SK-N-SH treated with all-trans-retinoic acid at 6 μM for 48 hours (cell line): ENCODE data around the gene ARRDC5.
"Not testable (repeated sequence)": the region's sequence is repeated elsewhere in the genome, so short reads cannot be mapped to it uniquely, and the experiment has no call there.

ENCODE experiments used
- ATAC-seq: fragments of 200-7000 bp; cut with Tn5 transposase; 3 replicates; pipeline ENCODE4 v1.9.1; 2020; ENCODE audit warnings: mild to moderate bottlenecking, moderate library complexity
- ARNTL ChIP-seq: fragments of 450-650 bp; formaldehyde crosslinking; IDR thresholded peaks from 2 replicates; pipeline ENCODE4 v1.5.0; 2020; ENCODE audit warnings: low read depth, mild to moderate bottlenecking, moderate library complexity, borderline replicate concordance
- BACH2 ChIP-seq: fragments of 250-450 bp; sonication (Bioruptor Pico); IDR thresholded peaks from 2 replicates; pipeline ENCODE4 v1.9.0; 2021; ENCODE audit warnings: mild to moderate bottlenecking, borderline replicate concordance
- CSDC2 ChIP-seq: fragments of 250-450 bp; sonication (Bioruptor Pico); IDR thresholded peaks from 2 replicates; pipeline ENCODE4 v1.5.0; 2020; ENCODE audit warnings: mild to moderate bottlenecking, moderate library complexity
- ESRRG ChIP-seq: fragments of 250-450 bp; sonication (Bioruptor Pico); IDR thresholded peaks from 2 replicates; pipeline ENCODE4 v1.6.1; 2021; ENCODE audit warnings: mild to moderate bottlenecking
- GLIS3 ChIP-seq: fragments of 250-450 bp; sonication (Bioruptor Pico); IDR thresholded peaks from 2 replicates; pipeline ENCODE4 v1.5.0; 2020; ENCODE audit warnings: mild to moderate bottlenecking, moderate library complexity
- OSR1 ChIP-seq: fragments of 250-450 bp; sonication (Bioruptor Pico); IDR thresholded peaks from 2 replicates; pipeline ENCODE4 v1.8.0; 2022; ENCODE audit warnings: moderate library complexity, mild to moderate bottlenecking, inconsistent platforms
- PATZ1 ChIP-seq: fragments of 250-450 bp; sonication (Bioruptor Pico); IDR thresholded peaks from 2 replicates; pipeline ENCODE4 v1.8.0; 2020; ENCODE audit warnings: mild to moderate bottlenecking, moderate library complexity, borderline replicate concordance
- POU6F1 ChIP-seq: fragments of 250-450 bp; sonication (Bioruptor Pico); IDR thresholded peaks from 2 replicates; pipeline ENCODE4 v1.8.0; 2021; ENCODE audit warnings: low read depth, mild to moderate bottlenecking, moderate library complexity, borderline replicate concordance
- PPARA ChIP-seq: fragments of 250-450 bp; sonication (Bioruptor Pico); IDR thresholded peaks from 2 replicates; pipeline ENCODE4 v1.5.0; 2020; ENCODE audit warnings: mild to moderate bottlenecking, borderline replicate concordance
- SNAI2 ChIP-seq: fragments of 250-450 bp; sonication (Bioruptor Pico); IDR thresholded peaks from 2 replicates; pipeline ENCODE4 v1.5.0; 2020; ENCODE audit warnings: mild to moderate bottlenecking, moderate library complexity
- TCF4 ChIP-seq: fragments of 250-450 bp; sonication (Bioruptor Pico); IDR thresholded peaks from 2 replicates; pipeline ENCODE4 v1.8.0; 2021; ENCODE audit warnings: mild to moderate bottlenecking, moderate library complexity, borderline replicate concordance
- TOX ChIP-seq: fragments of 250-450 bp; sonication (Bioruptor Pico); IDR thresholded peaks from 2 replicates; pipeline ENCODE4 v1.8.0; 2021; ENCODE audit warnings: mild to moderate bottlenecking, moderate library complexity, borderline replicate concordance
- TSHZ2 ChIP-seq: fragments of 250-450 bp; sonication (Bioruptor Pico); IDR thresholded peaks from 2 replicates; pipeline ENCODE4 v1.5.0; 2020; ENCODE audit warnings: mild to moderate bottlenecking, moderate library complexity
- ZNF565 ChIP-seq: fragments of 450-650 bp; formaldehyde crosslinking; conservative IDR thresholded peaks from 2 replicates; pipeline ENCODE4 v1.5.0; 2020; ENCODE audit warnings: low read depth, mild to moderate bottlenecking, moderate library complexity
- ZNF70 ChIP-seq: fragments of 450-650 bp; formaldehyde crosslinking; IDR thresholded peaks from 2 replicates; pipeline ENCODE4 v1.5.0; 2020; ENCODE audit warnings: mild to moderate bottlenecking, moderate library complexity
- ZNF8 ChIP-seq: fragments of 450-650 bp; formaldehyde crosslinking; IDR thresholded peaks from 2 replicates; pipeline ENCODE4 v1.5.0; 2020; ENCODE audit warnings: mild to moderate bottlenecking, moderate library complexity
- TF ChIP-seq, protein P1 (sequence below): fragments of 250-450 bp; sonication (Bioruptor Pico); IDR thresholded peaks from 2 replicates; pipeline ENCODE4 v1.5.1; 2020; ENCODE audit warnings: low read depth, mild to moderate bottlenecking, moderate library complexity
- TF ChIP-seq, protein P2 (sequence below): fragments of 250-450 bp; sonication (Bioruptor Pico); IDR thresholded peaks from 2 replicates; pipeline ENCODE4 v1.5.1; 2021; ENCODE audit warnings: mild to moderate bottlenecking, moderate library complexity

The ARRDC5 gene

DNA sequence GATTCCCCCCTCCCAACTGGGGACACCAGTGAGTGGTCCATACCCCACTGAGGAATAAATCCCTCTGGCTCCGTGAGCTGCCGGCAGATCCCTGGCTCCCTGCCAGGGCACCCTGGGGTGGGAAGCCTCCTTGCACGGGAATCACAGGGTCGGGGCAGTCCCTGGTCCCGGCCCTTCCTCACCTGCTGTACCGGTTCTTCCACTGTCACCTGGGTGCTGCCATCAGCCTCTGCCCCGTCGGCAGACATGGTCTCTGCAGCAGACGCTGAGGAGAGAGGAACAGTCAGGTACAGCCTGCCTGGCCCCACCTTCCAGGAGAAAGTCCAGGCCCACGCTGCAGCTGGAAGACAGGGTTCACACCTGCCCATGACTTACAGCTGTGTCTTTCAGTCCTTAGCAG is 41.5 kb downstream of the ARRDC5 start:
- no peak for TF ChIP-seq OSR1 (CRISPR knock-in tag)
- TF ChIP-seq, protein P1, sequence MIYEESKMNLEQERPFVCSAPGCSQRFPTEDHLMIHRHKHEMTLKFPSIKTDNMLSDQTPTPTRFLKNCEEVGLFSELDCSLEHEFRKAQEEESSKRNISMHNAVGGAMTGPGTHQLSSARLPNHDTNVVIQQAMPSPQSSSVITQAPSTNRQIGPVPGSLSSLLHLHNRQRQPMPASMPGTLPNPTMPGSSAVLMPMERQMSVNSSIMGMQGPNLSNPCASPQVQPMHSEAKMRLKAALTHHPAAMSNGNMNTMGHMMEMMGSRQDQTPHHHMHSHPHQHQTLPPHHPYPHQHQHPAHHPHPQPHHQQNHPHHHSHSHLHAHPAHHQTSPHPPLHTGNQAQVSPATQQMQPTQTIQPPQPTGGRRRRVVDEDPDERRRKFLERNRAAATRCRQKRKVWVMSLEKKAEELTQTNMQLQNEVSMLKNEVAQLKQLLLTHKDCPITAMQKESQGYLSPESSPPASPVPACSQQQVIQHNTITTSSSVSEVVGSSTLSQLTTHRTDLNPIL (CRISPR knock-in tag): no peak
- no peak for TF ChIP-seq ZNF8
- no peak for TF ChIP-seq BACH2 (CRISPR knock-in tag)
- TF ChIP-seq ESRRG (CRISPR knock-in tag): no peak
- no peak for TF ChIP-seq PATZ1
- no peak for TF ChIP-seq ARNTL (CRISPR knock-in tag)
- no peak for TF ChIP-seq ZNF70 (CRISPR knock-in tag)
- no peak for TF ChIP-seq ZNF565 (CRISPR knock-in tag)
- no peak for TF ChIP-seq TSHZ2
- no peak for TF ChIP-seq TOX (CRISPR knock-in tag)
- ATAC-seq: no peak

GRCh38 chr19:4859697-4860096 is 43.0 kb downstream of the ARRDC5 start:
- TF ChIP-seq ZNF70 (CRISPR knock-in tag): no peak
- no peak for TF ChIP-seq ARNTL (CRISPR knock-in tag)
- no peak for TF ChIP-seq POU6F1 (CRISPR knock-in tag)
- TF ChIP-seq TSHZ2: no peak
- no peak for TF ChIP-seq SNAI2
- TF ChIP-seq PPARA: no peak
- TF ChIP-seq CSDC2 (CRISPR knock-in tag): no peak
- TF ChIP-seq OSR1 (CRISPR knock-in tag): no peak
- TF ChIP-seq, protein P2, sequence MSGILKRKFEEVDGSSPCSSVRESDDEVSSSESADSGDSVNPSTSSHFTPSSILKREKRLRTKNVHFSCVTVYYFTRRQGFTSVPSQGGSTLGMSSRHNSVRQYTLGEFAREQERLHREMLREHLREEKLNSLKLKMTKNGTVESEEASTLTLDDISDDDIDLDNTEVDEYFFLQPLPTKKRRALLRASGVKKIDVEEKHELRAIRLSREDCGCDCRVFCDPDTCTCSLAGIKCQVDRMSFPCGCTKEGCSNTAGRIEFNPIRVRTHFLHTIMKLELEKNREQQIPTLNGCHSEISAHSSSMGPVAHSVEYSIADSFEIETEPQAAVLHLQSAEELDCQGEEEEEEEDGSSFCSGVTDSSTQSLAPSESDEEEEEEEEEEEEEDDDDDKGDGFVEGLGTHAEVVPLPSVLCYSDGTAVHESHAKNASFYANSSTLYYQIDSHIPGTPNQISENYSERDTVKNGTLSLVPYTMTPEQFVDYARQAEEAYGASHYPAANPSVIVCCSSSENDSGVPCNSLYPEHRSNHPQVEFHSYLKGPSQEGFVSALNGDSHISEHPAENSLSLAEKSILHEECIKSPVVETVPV: no peak
- TF ChIP-seq TCF4 (CRISPR knock-in tag): no peak
- no peak for TF ChIP-seq GLIS3 (CRISPR knock-in tag)
- TF ChIP-seq ESRRG (CRISPR knock-in tag): no peak
- ATAC-seq: no peak

GRCh38 chr19:4856468-4856867 is 46.2 kb downstream of the ARRDC5 start:
- not testable (repeated sequence) for ATAC-seq

DNA sequence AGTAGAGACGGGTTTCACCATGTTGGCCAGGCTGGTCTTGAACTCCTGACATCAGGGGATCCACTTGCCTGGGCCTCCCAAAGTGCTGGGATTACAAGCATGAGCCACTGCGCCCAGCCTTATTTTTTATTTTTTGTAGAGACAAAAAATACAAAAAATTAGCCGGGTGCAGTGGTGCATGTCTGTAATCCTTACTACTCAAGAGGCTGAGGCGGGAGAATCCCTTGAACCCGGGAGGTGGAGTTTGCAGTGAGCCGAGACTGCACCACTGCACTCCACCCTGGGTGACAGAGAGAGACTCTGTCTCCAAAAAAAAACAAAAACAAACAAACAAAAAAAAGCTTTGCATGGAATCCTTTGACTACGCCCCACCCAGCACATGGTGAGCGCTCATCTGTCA is 49.2 kb downstream of the ARRDC5 start:
- ATAC-seq: not testable (repeated sequence)
